A549 (cell line): ENCODE results near the gene STAMBPL1.

Experiments used
- BCL3 ChIP-seq: fragments of >200 bp; sonication (Bioruptor Twin); formaldehyde crosslinking; IDR thresholded peaks from 3 replicates; pipeline ENCODE4 v1.6.1; 2016
- CEBPB ChIP-seq, 2 experiments: fragments of >200 bp in 1 of 2; sonication (Bioruptor Twin) in 1 of 2; formaldehyde crosslinking in 1 of 2; IDR thresholded peaks; 2 replicates each; pipeline ENCODE4 v1.6.1; 2012 to 2016
- CHD2 ChIP-seq: fragments of 150-350 bp; IDR thresholded peaks from 2 replicates; pipeline ENCODE4 v1.6.1; 2014; ENCODE audit warnings: low read length; ENCODE audit not compliant: partially characterized antibody
- CTCF ChIP-seq: fragments of >200 bp; sonication (Bioruptor Twin); formaldehyde crosslinking; IDR thresholded peaks from 3 replicates; pipeline ENCODE4 v1.5.1; 2016
- EHF ChIP-seq: fragments of 250-450 bp; sonication (Bioruptor Pico); IDR thresholded peaks from 2 replicates; pipeline ENCODE4 v1.5.0; 2020; ENCODE audit warnings: mild to moderate bottlenecking
- GATA3 ChIP-seq: IDR thresholded peaks from 2 replicates; pipeline ENCODE4 v1.6.1; 2012; ENCODE audit warnings: borderline replicate concordance
- MAX ChIP-seq: IDR thresholded peaks from 2 replicates; pipeline ENCODE4 v1.6.1; 2012
- POLR2A ChIP-seq: IDR thresholded peaks from 2 replicates; pipeline ENCODE4 v1.6.1; 2012; ENCODE audit warnings: mild to moderate bottlenecking, low read length

- no peak for TF ChIP-seq BCL3
- TF ChIP-seq POLR2A = no peak
- no peak for TF ChIP-seq GATA3
- no peak for TF ChIP-seq CTCF
- TF ChIP-seq MAX = no peak
- TF ChIP-seq CEBPB (IDR thresholded peaks at IDR 0.05) = no peak
- TF ChIP-seq CHD2 = no peak
- TF ChIP-seq EHF (CRISPR knock-in tag) = no peak
These were observed 46.3 kb upstream of the STAMBPL1 start for GRCh38 chr10:88833723-88834122.
